Measurements from ENCODE around the gene PPIL1.
"Not testable (repeated sequence)": the region's sequence is repeated elsewhere in the genome, so short reads cannot be mapped to it uniquely, and the experiment has no call there.

PPIL1 gene

DNA sequence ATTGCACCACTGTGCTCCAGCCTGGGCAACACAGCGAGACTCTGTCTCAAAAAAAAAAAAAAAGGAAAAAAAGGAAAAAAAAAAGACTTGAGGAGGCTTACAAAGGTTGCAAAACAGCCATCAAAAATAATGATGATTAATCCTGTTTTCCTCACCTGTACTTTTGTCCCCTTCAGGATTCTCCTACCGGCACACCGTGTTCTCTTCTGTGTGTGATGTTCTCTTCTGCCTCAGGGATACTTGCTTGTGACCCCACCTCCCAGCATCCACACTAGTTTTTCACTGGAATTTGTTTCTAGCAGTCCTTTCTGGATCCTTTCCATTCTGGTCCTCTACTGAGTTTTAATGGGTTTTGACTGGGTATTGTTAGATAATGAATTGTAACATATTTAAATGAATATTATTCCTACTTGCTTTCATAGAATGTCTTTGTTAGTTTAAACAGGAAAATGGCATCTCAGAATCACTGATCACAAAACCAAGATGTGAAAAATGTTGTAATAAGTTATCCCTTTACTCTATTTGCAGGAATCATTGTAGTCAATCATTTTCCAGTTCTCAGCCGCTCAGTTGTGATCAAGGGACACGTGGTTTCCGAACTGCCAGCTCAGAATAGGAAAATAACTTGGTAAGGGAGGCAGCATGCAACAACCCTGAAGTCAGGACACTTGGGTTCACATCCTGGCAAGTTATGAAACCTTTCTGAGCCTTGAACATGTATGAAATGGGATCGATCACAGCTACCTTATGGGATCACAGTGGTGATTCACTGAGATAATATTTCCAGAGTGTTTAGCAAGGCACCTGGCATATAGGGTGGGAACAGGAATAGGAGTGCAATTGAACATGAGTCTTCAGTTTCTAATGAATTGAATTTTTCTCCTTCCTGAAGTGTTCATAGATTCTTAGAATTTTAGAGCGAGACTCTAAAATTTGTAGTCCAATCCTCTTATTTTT, 19.7 kb upstream of the PPIL1 start:
- H3K4me3 ChIP-seq (ENCODE audit: low read depth, low read length): no peak overlapping the region
- no peaks in the 10 kb centered on the region for H3K27me3 ChIP-seq
- H3K36me3 ChIP-seq: peaks cover 1% of the 10 kb centered on the region; the same call in 1 of the 2 replicates
- no peak for DNase-seq
- TF ChIP-seq, protein P1, sequence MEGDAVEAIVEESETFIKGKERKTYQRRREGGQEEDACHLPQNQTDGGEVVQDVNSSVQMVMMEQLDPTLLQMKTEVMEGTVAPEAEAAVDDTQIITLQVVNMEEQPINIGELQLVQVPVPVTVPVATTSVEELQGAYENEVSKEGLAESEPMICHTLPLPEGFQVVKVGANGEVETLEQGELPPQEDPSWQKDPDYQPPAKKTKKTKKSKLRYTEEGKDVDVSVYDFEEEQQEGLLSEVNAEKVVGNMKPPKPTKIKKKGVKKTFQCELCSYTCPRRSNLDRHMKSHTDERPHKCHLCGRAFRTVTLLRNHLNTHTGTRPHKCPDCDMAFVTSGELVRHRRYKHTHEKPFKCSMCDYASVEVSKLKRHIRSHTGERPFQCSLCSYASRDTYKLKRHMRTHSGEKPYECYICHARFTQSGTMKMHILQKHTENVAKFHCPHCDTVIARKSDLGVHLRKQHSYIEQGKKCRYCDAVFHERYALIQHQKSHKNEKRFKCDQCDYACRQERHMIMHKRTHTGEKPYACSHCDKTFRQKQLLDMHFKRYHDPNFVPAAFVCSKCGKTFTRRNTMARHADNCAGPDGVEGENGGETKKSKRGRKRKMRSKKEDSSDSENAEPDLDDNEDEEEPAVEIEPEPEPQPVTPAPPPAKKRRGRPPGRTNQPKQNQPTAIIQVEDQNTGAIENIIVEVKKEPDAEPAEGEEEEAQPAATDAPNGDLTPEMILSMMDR (IDR thresholded peaks at IDR 0.05; ENCODE audit: low read depth, low read length): no peak
- H3K9me3 ChIP-seq: no peaks in the 10 kb centered on the region
- no peaks in the 10 kb centered on the region; the same call in none of the 2 replicates for H3K4me1 ChIP-seq

DNA sequence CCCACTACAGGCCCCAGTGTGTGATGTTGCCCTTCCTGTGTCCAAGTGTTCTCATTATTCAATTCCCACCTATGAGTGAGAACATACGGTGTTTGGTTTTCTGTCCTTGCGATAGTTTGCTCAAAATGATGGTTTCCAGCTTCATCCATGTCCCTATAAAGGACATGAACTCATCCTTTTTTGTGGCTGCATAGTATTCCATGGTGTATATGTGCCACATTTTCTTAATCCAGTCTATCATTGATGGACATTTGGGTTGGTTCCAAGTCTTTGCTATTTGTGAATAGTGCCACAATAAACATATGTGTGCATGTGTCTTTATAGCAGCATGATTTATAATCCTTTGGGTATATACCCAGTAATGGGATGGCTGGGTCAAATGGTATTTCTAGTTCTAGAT, 16.6 kb upstream of the PPIL1 start:
- not testable (repeated sequence) for H3K9me3 ChIP-seq; H3K27me3 ChIP-seq; DNase-seq; H3K4me3 ChIP-seq (ENCODE audit: low read depth, low read length); H3K36me3 ChIP-seq; H3K4me1 ChIP-seq

DNA sequence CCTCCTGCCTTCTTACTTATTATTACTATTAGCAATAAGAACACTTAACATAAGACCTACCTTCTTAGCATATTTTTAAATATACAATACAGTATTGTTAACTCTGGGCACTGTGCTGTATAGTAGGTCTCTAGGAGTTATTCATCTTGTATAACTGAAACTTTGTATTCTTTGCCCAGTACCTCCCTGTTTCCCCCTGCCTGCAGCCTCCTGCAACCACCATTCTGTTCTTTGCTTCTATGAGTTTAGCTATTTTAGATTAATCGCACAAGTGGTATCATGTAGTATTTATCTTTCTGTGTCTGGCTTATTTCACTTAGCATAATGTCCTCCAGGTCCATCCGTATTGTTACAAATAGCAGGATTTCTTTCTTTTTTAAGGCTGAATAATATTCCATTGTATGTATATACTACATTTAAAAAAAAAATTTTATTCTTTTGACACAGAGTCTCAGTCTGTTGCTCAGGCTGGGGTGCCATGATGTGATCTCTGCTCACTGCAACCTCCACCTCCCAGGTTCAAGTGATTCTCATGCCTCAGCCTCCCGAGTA, 15.6 kb upstream of the PPIL1 start:
- no peaks in the 10 kb centered on the region for H3K36me3 ChIP-seq
- H3K27me3 ChIP-seq: no peaks in the 10 kb centered on the region
- no peaks in the 10 kb centered on the region for H3K9me3 ChIP-seq
- peaks cover 9% of the 10 kb centered on the region for H3K4me1 ChIP-seq
- TF ChIP-seq, protein P1 (IDR thresholded peaks at IDR 0.05; ENCODE audit: low read depth, low read length): no peak
- DNase-seq: no peak
- no peak overlapping the region for H3K4me3 ChIP-seq (ENCODE audit: low read depth, low read length)

DNA sequence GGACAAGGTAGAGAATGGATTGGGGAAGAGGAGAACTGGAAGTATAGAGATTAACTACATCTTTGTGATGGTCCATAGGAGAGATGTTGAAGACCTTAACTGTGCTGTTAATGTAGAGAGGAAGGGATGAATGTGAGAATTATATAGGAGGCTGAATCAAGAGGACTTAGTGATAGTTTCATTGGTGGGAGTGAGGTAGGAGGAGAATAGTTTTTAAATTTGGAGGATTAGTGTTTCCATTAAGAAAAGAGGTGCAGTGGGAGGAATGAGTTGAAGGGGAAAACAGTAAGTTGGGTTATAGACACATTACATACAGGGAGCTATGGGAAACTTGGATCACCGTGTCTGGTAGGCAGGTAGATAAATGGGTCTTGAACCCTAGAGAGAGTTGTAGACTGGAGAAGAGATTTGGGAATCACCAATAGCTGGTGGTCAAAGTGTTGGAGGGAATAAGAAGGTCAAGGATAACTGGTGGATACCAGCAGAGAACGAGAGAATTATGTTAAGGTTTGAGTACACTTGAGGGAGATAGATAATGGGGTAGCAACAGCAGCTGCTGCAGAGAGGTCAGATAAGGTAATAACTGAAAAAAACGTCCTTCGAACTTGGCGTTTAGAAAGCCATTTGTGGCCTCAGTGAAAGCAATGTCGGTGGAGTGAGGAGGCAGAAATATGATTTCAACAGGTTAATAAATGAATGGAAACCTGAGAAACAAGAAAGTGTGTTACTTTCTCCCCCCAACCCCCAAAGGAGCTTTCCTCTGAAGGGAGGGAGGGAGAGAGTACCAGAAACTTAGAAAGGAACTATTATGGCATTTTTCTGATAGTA, 14.3 kb upstream of the PPIL1 start:
- Histone ChIP-seq H3K4me3 (ENCODE audit: low read depth, low read length) (no peak overlapping the region; the same call in 1 of the 2 replicates), H3K27me3 (no peaks in the 10 kb centered on the region), H3K36me3 (no peaks in the 10 kb centered on the region), H3K4me1 (peaks cover 9% of the 10 kb centered on the region), H3K9me3 (no peaks in the 10 kb centered on the region)
- DNase-seq: no peak
- TF ChIP-seq, protein P1 (IDR thresholded peaks at IDR 0.05; ENCODE audit: low read depth, low read length): no peak

DNA sequence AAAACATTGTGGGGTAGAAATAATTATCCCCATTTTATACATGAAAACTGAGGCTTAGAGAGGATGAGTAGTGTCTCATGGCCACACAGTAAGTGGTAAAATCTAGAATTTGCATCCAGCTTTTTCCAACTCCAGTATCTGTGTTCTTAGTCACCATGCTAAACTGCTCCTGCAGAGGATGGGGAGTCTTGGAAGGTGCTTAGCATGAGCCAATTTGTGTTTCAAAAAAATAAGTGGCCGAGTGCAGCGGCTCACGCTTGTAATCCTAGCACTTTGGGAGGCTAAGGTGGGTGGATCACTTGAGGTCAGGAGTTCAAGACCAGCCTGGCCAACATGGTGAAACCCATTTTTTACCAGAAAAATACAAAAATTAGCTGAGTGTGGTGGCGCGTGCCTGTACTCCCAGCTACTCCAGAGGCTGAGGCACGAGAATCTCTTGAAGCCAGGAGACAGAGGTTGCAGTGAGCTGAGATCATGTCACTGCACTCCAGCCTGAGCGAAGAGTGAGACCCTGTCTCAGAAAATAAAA, 13.6 kb upstream of the PPIL1 start:
- no peaks in the 10 kb centered on the region for H3K9me3 ChIP-seq
- TF ChIP-seq, protein P1 (IDR thresholded peaks at IDR 0.05; ENCODE audit: low read depth, low read length): no peak
- H3K4me3 ChIP-seq (ENCODE audit: low read depth, low read length): no peak overlapping the region
- DNase-seq: no peak
- H3K36me3 ChIP-seq: no peaks in the 10 kb centered on the region
- H3K4me1 ChIP-seq: peaks cover 9% of the 10 kb centered on the region
- no peaks in the 10 kb centered on the region for H3K27me3 ChIP-seq

DNA sequence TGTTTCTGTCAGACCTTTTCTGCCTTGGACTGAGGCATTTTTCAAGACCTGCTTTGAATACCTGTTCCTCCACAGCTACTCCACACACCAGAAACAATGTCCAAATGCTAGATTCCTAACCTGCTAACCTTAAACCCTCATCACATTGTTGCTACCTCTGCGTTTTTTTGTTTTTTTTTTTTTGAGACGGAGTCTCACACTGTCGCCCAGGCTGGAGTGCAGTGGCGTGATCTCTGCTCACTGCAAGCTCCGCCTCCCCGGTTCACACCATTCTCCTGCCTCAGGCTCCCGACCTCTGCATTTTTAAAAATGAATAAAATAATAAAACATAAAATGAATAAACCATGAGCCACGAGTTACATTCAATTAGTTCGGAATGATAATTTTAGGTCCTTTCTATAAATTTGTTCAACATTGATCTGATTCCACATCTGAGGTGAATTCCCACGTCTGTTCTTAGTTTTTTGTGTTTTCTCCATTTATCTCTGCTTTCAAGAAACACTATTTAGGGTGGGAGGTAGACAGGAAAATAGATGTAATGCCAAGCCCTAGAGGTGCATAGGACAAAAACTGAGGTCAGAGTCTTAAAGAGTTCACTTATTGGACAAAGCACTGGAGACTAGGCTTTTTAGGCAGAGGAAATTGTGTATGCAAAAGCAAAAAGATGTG, 12.5 kb upstream of the PPIL1 start:
- Histone ChIP-seq H3K36me3 (no peaks in the 10 kb centered on the region), H3K4me1 (peaks cover 9% of the 10 kb centered on the region), H3K27me3 (no peaks in the 10 kb centered on the region), H3K4me3 (ENCODE audit: low read depth, low read length) (peak overlapping the region; percentile 85), H3K9me3 (no peaks in the 10 kb centered on the region)
- DNase-seq: no peak
- TF ChIP-seq, protein P1 (IDR thresholded peaks at IDR 0.05; ENCODE audit: low read depth, low read length): no peak
